ENCODE results near the gene LGMN. TPM values are rescaled to one million over a fixed set of nuclear protein-coding genes. Genes with fewer than 3 reads are reported as not detected.

LGMN gene
- total RNA-seq, 4 donors from 2014 or later, result 26.5 to 103 (median 57.2) TPM

- peaks cover 6 to 22% (median 17%) of the 10 kb centered on the region in 4 donors for H3K4me1 ChIP-seq
- 27 to 41% methylated on average over 2 to 4 of the region's 4 CpGs for WGBS, 2 donors (ENCODE audit: low coverage in 1 of 2)
- no peaks in the 10 kb centered on the region for H3K9me3 ChIP-seq
- H3K27me3 ChIP-seq, result no peaks in the 10 kb centered on the region
- no peak overlapping the region for H3K4me3 ChIP-seq
- TF ChIP-seq POLR2A (IDR thresholded peaks at IDR 0.05), result no peak
- no peak for TF ChIP-seq POLR2AphosphoS5 (IDR thresholded peaks at IDR 0.05)
- TF ChIP-seq EP300 (IDR thresholded peaks at IDR 0.05; ENCODE audit: low read depth), result no peak
- TF ChIP-seq CTCF (IDR thresholded peaks at IDR 0.05), result no peak
- in situ Hi-C loops (cut with MboI; ENCODE audit: low pct_ligation_motif_present in 1 of 4, low pct_unique_long_range_greater_than_20kb in 1 of 4, low sequenced_read_pairs in 3 of 4) (no loop called here), intact Hi-C loops (cut with DNase I; ENCODE audit: low total_unique reads) (no loop called here)
- peak overlapping the region; percentile 21 to 66 (median 53) for H3K27ac ChIP-seq
- H3K36me3 ChIP-seq, result peaks cover 0 to 2% (median 0%) of the 10 kb centered on the region in 4 donors
- no peak for DNase-seq
These were observed 11.2 kb downstream of the LGMN start for GRCh38 chr14:92737206-92737605.

- H3K9me3 ChIP-seq, result no peaks in the 10 kb centered on the region
- WGBS, 2 donors (ENCODE audit: low coverage in 1 of 2), result 86 to 95% methylated on average over 2 to 6 of the region's 6 CpGs
- no peak for DNase-seq
- no peaks in the 10 kb centered on the region for H3K27me3 ChIP-seq
- TF ChIP-seq POLR2A (IDR thresholded peaks at IDR 0.05) (no peak), EP300 (IDR thresholded peaks at IDR 0.05; ENCODE audit: low read depth) (no peak), CTCF (IDR thresholded peaks at IDR 0.05) (no peak), POLR2AphosphoS5 (IDR thresholded peaks at IDR 0.05) (no peak)
- peaks cover 0 to 12% (median 3%) of the 10 kb centered on the region in 4 donors for H3K36me3 ChIP-seq
- no peak overlapping the region for H3K4me3 ChIP-seq
- in situ Hi-C loops (cut with MboI; ENCODE audit: low pct_ligation_motif_present in 1 of 4, low pct_unique_long_range_greater_than_20kb in 1 of 4, low sequenced_read_pairs in 3 of 4) (no loop called here), intact Hi-C loops (cut with DNase I; ENCODE audit: low total_unique reads) (no loop called here)
- H3K4me1 ChIP-seq, result peaks cover 6 to 22% (median 17%) of the 10 kb centered on the region in 4 donors
- H3K27ac ChIP-seq, result no peak overlapping the region
These were observed 13.1 kb downstream of the LGMN start for GRCh38 chr14:92735344-92735743.

GRCh38 chr14:92734618-92735017, 13.8 kb downstream of the LGMN start:
- in situ Hi-C loops (cut with MboI; ENCODE audit: low pct_ligation_motif_present in 1 of 4, low pct_unique_long_range_greater_than_20kb in 1 of 4, low sequenced_read_pairs in 3 of 4), result no loop called here
- intact Hi-C loops (cut with DNase I; ENCODE audit: low total_unique reads), result no loop called here

GRCh38 chr14:92733007-92733406, 15.4 kb downstream of the LGMN start:
- Histone ChIP-seq H3K36me3 (peaks cover 0 to 12% (median 3%) of the 10 kb centered on the region in 4 donors), H3K4me3 (no peak overlapping the region), H3K9me3 (no peaks in the 10 kb centered on the region), H3K27me3 (no peaks in the 10 kb centered on the region), H3K4me1 (peaks cover 6 to 22% (median 17%) of the 10 kb centered on the region in 4 donors), H3K27ac (no peak overlapping the region)
- 71 to 90% methylated on average over 1 to 4 of the region's 4 CpGs for WGBS, 2 donors (ENCODE audit: low coverage in 1 of 2)
- intact Hi-C loops (cut with DNase I; ENCODE audit: low total_unique reads), result no loop called here
- TF ChIP-seq EP300 (IDR thresholded peaks at IDR 0.05; ENCODE audit: low read depth) (no peak), CTCF (IDR thresholded peaks at IDR 0.05) (no peak), POLR2AphosphoS5 (IDR thresholded peaks at IDR 0.05) (no peak), POLR2A (IDR thresholded peaks at IDR 0.05) (no peak)
- in situ Hi-C loops (cut with MboI; ENCODE audit: low pct_ligation_motif_present in 1 of 4, low pct_unique_long_range_greater_than_20kb in 1 of 4, low sequenced_read_pairs in 3 of 4), result no loop called here
- DNase-seq, result no peak

More at GRCh38 chr14:92734618-92735017, 13.8 kb downstream of the LGMN start:
- H3K4me1 ChIP-seq, result peaks cover 6 to 22% (median 17%) of the 10 kb centered on the region in 4 donors
- DNase-seq, result no peak
- H3K27me3 ChIP-seq, result no peaks in the 10 kb centered on the region
- H3K4me3 ChIP-seq, result no peak overlapping the region
- WGBS, 2 donors (ENCODE audit: low coverage in 1 of 2), result 91 to 92% methylated on average over 6 to 7 of the region's 7 CpGs
- H3K9me3 ChIP-seq, result no peaks in the 10 kb centered on the region
- peaks cover 0 to 12% (median 3%) of the 10 kb centered on the region in 4 donors for H3K36me3 ChIP-seq
- no peak for TF ChIP-seq CTCF (IDR thresholded peaks at IDR 0.05)
- no peak for TF ChIP-seq EP300 (IDR thresholded peaks at IDR 0.05; ENCODE audit: low read depth)
- no peak for TF ChIP-seq POLR2AphosphoS5 (IDR thresholded peaks at IDR 0.05)
- TF ChIP-seq POLR2A (IDR thresholded peaks at IDR 0.05), result no peak
- H3K27ac ChIP-seq, result no peak overlapping the region
